ENCODE measurements around the gene CASP10. TPM values are rescaled to one million over a fixed set of nuclear protein-coding genes. Genes with fewer than 3 reads are reported as not detected.

CASP10 gene
- total and polyA plus RNA-seq, 2 of the 8 experiments (the other 6 are each of a cell fraction or from before 2014, with no cell fraction given), result 2.3 to 4.0 TPM

- no peak for TF ChIP-seq CHD7 (IDR thresholded peaks at IDR 0.05; ENCODE audit: insufficient replicate concordance, low read length)
- TF ChIP-seq YY1 (IDR thresholded peaks at IDR 0.05; ENCODE audit: low read depth, low read length), result no peak
- TF ChIP-seq SUZ12 (IDR thresholded peaks at IDR 0.05; ENCODE audit: low read length), result no peak
- TF ChIP-seq RFX5 (IDR thresholded peaks at IDR 0.05; ENCODE audit: borderline replicate concordance, low read depth, low read length), result no peak
- no peak for TF ChIP-seq ATF2 (IDR thresholded peaks at IDR 0.05; ENCODE audit: low read length)
- no peak for TF ChIP-seq HDAC2 (IDR thresholded peaks at IDR 0.05; ENCODE audit: borderline replicate concordance in 1 of 2, low read depth in 2 of 2, low read length in 2 of 2)
- no peak for TF ChIP-seq EZH2 (IDR thresholded peaks at IDR 0.05; ENCODE audit: low read depth, low read length, severe bottlenecking)
- TF ChIP-seq FOSL1 (IDR thresholded peaks at IDR 0.05; ENCODE audit: insufficient read depth, low read depth, low read length), result no peak
- TF ChIP-seq ZNF274 (IDR thresholded peaks at IDR 0.05; ENCODE audit: borderline replicate concordance, extremely low read depth, low read length), result no peak
- TF ChIP-seq POLR2A (IDR thresholded peaks at IDR 0.05; ENCODE audit: control extremely low read depth in 1 of 2, low read depth in 2 of 2, low read length in 2 of 2), result no peak
Observed at GRCh38 chr2:201269764-201270163, 86.8 kb downstream of the CASP10 start (continued).

Measured in H1 (cell line).